Left lung (tissue), 10 donors: ENCODE results near the gene RFC1. TPM values are rescaled to one million over a fixed set of nuclear protein-coding genes. Genes with fewer than 3 reads are reported as not detected.
"Not testable (repeated sequence)": the region's sequence is repeated elsewhere in the genome, so short reads cannot be mapped to it uniquely, and the experiment has no call there.

Experiments used
- ATAC-seq: fragments of 200-7000 bp; cut with Tn5 transposase; one replicate; pipeline ENCODE4 v1.9.1; 2020; ENCODE audit warnings: moderate library complexity
- DNase-seq, 4 donors: peaks; one replicate each; pipeline ENCODE4 v3.0.0-alpha.2; 2013 to 2020
- H3K27ac ChIP-seq, 2 donors: fragments of 200-600 bp; sonication (generic) in 1 of 2; one replicate each; pipeline versions ENCODE4 v1.5.0 to v1.8.0; 2020 to 2021
- H3K27me3 ChIP-seq, 2 donors: fragments of 200-600 bp; sonication (generic) in 1 of 2; one replicate each; pipeline versions ENCODE4 v1.5.0 to v1.8.0; 2020 to 2021
- H3K36me3 ChIP-seq, 2 donors: fragments of 200-600 bp; sonication (generic) in 1 of 2; one replicate each; pipeline versions ENCODE4 v1.5.0 to v1.8.0; 2020 to 2021
- H3K4me1 ChIP-seq, 2 donors: fragments of 200-600 bp; one replicate each; pipeline ENCODE4 v1.8.0; 2021
- H3K4me3 ChIP-seq, 2 donors: fragments of 200-600 bp; sonication (generic) in 1 of 2; one replicate each; pipeline versions ENCODE4 v1.5.0 to v1.8.0; 2020 to 2021; ENCODE audit warnings: mild to moderate bottlenecking in 1 of 2
- H3K9me3 ChIP-seq, 2 donors: fragments of 200-600 bp; sonication (generic) in 1 of 2; one replicate each; pipeline versions ENCODE4 v1.5.0 to v1.8.0; 2020 to 2021
- intact Hi-C, 2 donors: fragments of 100-400 bp; cut with DNase I; formaldehyde crosslinking; loops; one replicate each; pipeline versions ENCODE4 v1.11.2 to v1.14.2; 2022
- polyA plus RNA-seq, 6 donors: library from polyadenylated mRNA; unstranded; fragments of 120-200 nt; gene quantifications; one replicate each; pipeline ENCODE4 v1.2.1, GENCODE V29; 2013; ENCODE audit not compliant: insufficient read length in 6 of 6
- total RNA-seq, 2 donors: library from RNA; stranded (reverse); fragmentation: NEBNext Ultra II Directional; extraction: Animal tissue kit (Norgen Biotek cat#: 25700); gene quantifications; one replicate each; pipeline ENCODE4 v1.2.1, GENCODE V29; 2021
- TF ChIP-seq, protein P1 (sequence below), 2 donors: fragments of 200-600 bp; sonication (generic) in 1 of 2; IDR thresholded peaks; one replicate each; pipeline versions ENCODE4 v1.5.0 to v1.8.0; 2021; ENCODE audit warnings: antibody characterized with exemption in 2 of 2
- donor health status: DM: no; HTN: yes; CAD: no.
- donor health status: DM: no; HTN: no; CAD: no.

The RFC1 gene
- total and polyA plus RNA-seq, 8 donors = 40.8 to 82.4 (median 71.1) TPM

DNA sequence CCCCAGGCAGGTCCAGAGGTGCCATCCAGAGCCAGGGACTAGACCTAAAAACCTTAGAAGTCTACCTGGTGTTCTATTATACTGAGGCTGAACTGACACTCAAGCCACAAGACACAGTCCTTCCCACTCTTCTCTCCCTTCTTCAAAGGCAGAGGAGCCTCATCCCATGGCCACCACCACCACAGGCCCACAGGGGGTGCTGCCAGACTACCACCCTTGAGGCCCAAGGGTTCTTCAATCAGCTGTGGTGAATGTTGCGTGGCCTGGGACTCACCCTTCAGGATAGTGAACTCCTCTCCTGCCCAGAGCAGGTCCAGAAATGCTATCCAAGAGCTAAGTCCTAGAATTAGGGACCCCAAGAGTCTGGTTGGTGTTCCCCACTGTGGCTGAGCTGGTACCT is 17.5 kb upstream of the RFC1 start:
- no peak overlapping the region for H3K4me3 ChIP-seq
- peaks cover 0 to 6% of the 10 kb centered on the region in 2 donors for H3K9me3 ChIP-seq
- H3K27ac ChIP-seq = no peak overlapping the region
- no peaks in the 10 kb centered on the region for H3K36me3 ChIP-seq
- ATAC-seq = no peak
- intact Hi-C loops = no loop called here
- H3K4me1 ChIP-seq = no peaks in the 10 kb centered on the region
- TF ChIP-seq, protein P1, sequence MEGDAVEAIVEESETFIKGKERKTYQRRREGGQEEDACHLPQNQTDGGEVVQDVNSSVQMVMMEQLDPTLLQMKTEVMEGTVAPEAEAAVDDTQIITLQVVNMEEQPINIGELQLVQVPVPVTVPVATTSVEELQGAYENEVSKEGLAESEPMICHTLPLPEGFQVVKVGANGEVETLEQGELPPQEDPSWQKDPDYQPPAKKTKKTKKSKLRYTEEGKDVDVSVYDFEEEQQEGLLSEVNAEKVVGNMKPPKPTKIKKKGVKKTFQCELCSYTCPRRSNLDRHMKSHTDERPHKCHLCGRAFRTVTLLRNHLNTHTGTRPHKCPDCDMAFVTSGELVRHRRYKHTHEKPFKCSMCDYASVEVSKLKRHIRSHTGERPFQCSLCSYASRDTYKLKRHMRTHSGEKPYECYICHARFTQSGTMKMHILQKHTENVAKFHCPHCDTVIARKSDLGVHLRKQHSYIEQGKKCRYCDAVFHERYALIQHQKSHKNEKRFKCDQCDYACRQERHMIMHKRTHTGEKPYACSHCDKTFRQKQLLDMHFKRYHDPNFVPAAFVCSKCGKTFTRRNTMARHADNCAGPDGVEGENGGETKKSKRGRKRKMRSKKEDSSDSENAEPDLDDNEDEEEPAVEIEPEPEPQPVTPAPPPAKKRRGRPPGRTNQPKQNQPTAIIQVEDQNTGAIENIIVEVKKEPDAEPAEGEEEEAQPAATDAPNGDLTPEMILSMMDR (IDR thresholded peaks at IDR 0.05) = no peak
- DNase-seq = no peak
- H3K27me3 ChIP-seq = no peaks in the 10 kb centered on the region

DNA sequence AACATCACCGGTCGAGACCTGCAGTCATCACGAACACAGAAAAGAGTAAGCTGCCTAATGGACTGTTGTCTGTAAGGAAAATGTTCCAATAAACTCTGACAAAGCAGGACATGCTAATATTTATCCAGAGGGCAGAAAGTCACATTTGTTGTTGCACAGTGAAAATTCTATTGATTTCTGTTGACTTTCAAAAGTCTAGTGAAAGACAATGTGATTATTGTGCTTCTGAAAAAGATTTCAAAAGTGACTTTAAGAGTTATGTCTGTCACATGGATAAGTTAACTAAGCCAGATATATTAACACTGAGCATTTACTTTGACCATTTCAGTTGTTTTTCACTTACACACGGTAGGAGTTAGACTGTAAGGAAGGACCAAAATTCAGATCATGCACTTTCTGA is 9.3 kb upstream of the RFC1 start:
- intact Hi-C loops = no loop called here
- H3K36me3 ChIP-seq = no peaks in the 10 kb centered on the region
- DNase-seq = no peak
- peaks cover 0 to 13% of the 10 kb centered on the region in 2 donors for H3K9me3 ChIP-seq
- no peak overlapping the region for H3K4me3 ChIP-seq
- no peak overlapping the region for H3K27ac ChIP-seq
- TF ChIP-seq, protein P1 (IDR thresholded peaks at IDR 0.05) = no peak
- no peak for ATAC-seq
- H3K27me3 ChIP-seq = no peaks in the 10 kb centered on the region
- no peaks in the 10 kb centered on the region for H3K4me1 ChIP-seq

DNA sequence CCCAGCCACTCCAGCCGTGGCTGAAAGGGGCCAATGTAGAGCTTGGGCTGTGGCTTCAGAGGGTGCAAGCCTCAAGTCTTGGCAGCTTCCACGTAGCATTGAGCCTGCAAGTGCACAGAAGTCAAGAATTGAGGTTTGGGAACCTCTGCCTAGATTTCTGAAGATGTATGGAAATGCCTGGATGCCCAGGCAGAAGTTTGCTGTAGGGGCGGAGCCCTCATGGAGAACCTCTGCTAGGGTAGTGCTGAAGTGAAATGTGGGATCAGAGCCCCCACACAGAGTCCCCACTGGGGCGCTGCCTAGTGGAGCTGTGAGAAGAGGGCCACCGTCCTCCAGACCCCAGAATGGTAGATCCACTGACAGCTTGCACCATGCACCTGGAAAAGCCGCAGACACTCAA is 5.0 kb upstream of the RFC1 start:
- DNase-seq, H3K27me3 ChIP-seq, ATAC-seq, H3K4me1 ChIP-seq, H3K36me3 ChIP-seq, H3K9me3 ChIP-seq, H3K4me3 ChIP-seq, H3K27ac ChIP-seq, intact Hi-C loops: not testable (repeated sequence)

DNA sequence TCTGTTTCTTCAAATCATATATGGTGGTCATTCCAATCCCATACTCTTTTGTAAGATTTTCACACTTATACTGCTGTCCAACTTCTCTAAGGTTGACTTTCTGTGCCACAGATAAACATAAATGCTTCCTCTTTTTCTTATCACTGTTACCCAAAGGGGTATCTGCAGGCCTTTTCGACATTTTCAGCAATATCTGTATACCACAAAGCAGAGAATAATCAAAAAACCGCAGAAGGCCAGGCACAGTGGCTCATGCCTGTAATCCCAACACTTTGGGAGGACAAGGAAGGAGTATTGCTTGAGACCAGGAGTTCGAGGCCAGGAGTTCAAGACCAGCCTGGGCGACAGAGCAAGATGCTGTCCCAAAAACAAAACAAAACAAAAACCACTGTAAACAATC is 3.1 kb upstream of the RFC1 start:
- Histone ChIP-seq H3K9me3 (peaks cover 0 to 7% of the 10 kb centered on the region in 2 donors), H3K4me3 (no peak overlapping the region), H3K27me3 (no peaks in the 10 kb centered on the region), H3K36me3 (no peaks in the 10 kb centered on the region), H3K4me1 (peaks cover 2 to 15% of the 10 kb centered on the region in 2 donors), H3K27ac (no peak overlapping the region)
- TF ChIP-seq, protein P1 (IDR thresholded peaks at IDR 0.05) = no peak
- DNase-seq (no peak), ATAC-seq (no peak)
- intact Hi-C loops = no loop called here

DNA sequence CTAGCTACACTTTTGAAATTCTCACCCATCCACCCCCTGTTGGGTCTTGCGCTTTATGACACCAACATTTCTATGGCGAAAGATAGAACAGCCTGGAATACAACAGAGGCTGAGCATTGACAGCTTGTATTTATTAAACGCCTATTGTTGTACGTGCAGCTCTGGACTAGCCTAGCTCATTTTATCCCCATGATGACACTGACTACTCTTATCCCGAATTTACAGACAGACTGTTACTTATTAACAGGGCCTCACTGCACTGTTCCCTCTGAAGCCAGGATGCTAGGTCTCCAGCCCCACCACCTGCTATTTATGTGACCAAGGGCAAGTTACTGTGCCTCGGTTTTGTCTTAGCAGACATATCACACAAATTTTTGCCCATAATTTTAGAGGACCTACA is 1.0 kb upstream of the RFC1 start:
- intact Hi-C loops = no loop called here
- Histone ChIP-seq H3K4me3 (no peak overlapping the region), H3K4me1 (peaks cover 4 to 32% of the 10 kb centered on the region in 2 donors), H3K27ac (no peak overlapping the region), H3K27me3 (no peaks in the 10 kb centered on the region), H3K36me3 (no peaks in the 10 kb centered on the region), H3K9me3 (peaks cover 0 to 7% of the 10 kb centered on the region in 2 donors)
- TF ChIP-seq, protein P1 (IDR thresholded peaks at IDR 0.05) = no peak
- DNase-seq (no peak), ATAC-seq (no peak)

DNA sequence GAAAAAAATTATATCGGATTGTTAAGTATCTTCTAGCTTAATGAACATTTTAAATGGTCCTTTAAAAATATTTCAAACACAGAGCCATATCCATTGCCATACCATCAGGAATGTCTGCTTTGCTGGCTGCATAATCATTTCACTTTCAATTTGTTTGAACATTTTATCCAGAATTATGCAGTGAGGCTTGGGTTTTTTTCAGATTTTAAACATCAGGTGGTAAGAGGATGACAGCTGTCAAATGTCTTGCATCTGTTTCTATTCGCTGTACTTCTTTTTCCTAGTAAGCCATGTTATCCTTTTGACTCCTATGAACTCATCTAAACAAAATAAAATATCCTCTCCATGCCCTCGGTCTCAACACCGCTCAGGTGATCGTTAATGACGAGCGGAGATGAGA is 802 bp downstream of the RFC1 start:
- Histone ChIP-seq H3K9me3 (no peaks in the 10 kb centered on the region), H3K27ac (peak overlapping the region; percentile 86 to 87), H3K27me3 (no peaks in the 10 kb centered on the region), H3K36me3 (no peaks in the 10 kb centered on the region), H3K4me3 (peak overlapping the region; percentile 93 to 97), H3K4me1 (peaks cover 4 to 32% of the 10 kb centered on the region in 2 donors)
- DNase-seq = no peak
- intact Hi-C loops = no loop called here
- peak; percentile 11 for ATAC-seq
- TF ChIP-seq, protein P1 (IDR thresholded peaks at IDR 0.05) = no peak
